Adipocyte (in vitro differentiated cells): ENCODE measurements around the gene RPS27A.
"Not testable (repeated sequence)": the region's sequence is repeated elsewhere in the genome, so short reads cannot be mapped to it uniquely, and the experiment has no call there.

ENCODE experiments used
- DNase-seq: peaks from one replicate; pipeline ENCODE4 v3.0.0-alpha.2; 2015; ENCODE audit warnings: low read depth
- H3K27me3 ChIP-seq: replicated peaks from 2 replicates; pipeline ENCODE4 v1.7.0; 2013; ENCODE audit warnings: mild to moderate bottlenecking, low read length, moderate library complexity; ENCODE audit not compliant: control insufficient read depth, insufficient read depth
- H3K36me3 ChIP-seq: 2 replicates; pipeline ENCODE4 v1.7.0; 2013; ENCODE audit warnings: low read length, mild to moderate bottlenecking, moderate library complexity; ENCODE audit not compliant: control insufficient read depth, insufficient read depth, severe bottlenecking
- H3K4me1 ChIP-seq: 2 replicates; pipeline ENCODE4 v1.7.0; 2013; ENCODE audit warnings: mild to moderate bottlenecking, low read length, moderate library complexity; ENCODE audit not compliant: control insufficient read depth, insufficient read depth
- H3K4me3 ChIP-seq: 2 replicates; pipeline ENCODE4 v1.7.0; 2013; ENCODE audit warnings: mild to moderate bottlenecking, low read length, moderate library complexity
- H3K9ac ChIP-seq: 2 replicates; pipeline ENCODE4 v1.7.0; 2013; ENCODE audit warnings: mild to moderate bottlenecking, low read length, moderate library complexity
- H3K9me3 ChIP-seq: 2 replicates; pipeline ENCODE4 v1.7.0; 2013; ENCODE audit warnings: mild to moderate bottlenecking, low read length, moderate library complexity; ENCODE audit not compliant: control insufficient read depth

The RPS27A gene

DNA sequence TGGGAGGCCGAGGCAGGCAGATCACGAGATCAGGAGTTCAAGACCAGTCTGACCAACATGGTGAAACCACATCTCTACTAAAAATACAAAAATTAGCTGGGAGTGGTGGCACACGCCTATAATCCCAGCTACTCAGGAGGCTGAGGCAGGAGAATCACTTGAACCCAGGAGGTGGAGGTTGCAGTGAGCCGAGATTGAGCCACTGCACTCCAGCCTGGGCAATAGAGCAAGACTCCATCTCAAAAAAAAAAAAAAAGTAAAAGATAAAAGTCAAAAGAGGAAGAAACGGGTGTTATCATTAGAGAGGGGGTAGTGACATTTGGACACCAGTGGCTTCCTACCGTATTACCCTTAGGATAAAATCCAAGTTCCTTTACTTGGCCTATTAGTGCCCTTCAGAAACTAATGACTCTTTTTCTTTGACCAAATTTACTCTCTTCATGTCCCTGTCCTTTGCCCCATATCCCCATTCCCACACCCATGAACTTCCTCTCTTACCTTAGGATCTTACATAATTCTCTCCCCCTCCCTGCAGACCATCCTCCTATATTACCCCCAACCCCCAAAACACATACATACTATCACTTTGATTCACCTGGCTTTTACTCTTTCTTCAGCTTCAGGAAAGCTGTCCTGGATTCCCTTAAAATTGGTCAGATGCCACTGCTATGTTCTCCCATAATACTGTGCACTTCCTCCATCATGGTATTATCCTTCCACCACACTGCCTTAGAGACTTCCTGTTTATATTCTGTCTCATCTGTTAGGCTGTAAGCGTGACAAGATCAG is 4.9 kb upstream of the RPS27A start:
- not testable (repeated sequence) for H3K4me1 ChIP-seq, H3K9me3 ChIP-seq, H3K4me3 ChIP-seq, H3K36me3 ChIP-seq, H3K27me3 ChIP-seq, H3K9ac ChIP-seq
- DNase-seq = peak; percentile 14

DNA sequence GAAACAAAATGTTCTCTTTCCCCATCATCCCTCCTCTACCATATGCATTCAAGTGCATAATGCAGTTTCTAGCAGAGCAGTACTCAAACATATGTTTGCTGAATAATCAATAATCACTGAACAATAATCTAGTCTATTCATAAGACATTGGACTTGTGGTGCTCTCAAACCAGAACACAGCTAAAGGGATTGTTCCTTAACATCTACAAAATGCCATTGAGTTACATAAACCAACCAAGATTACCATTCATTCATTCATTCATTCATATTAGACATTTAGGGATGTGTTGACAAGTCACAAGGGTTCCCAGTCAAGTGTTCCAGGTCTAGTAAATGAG is 4.3 kb upstream of the RPS27A start:
- no peak overlapping the region for H3K4me3 ChIP-seq
- H3K27me3 ChIP-seq = no peaks in the 10 kb centered on the region
- no peak overlapping the region for H3K9ac ChIP-seq
- H3K9me3 ChIP-seq = no peaks in the 10 kb centered on the region
- DNase-seq = no peak
- H3K36me3 ChIP-seq = no peaks in the 10 kb centered on the region
- H3K4me1 ChIP-seq = peaks cover 5% of the 10 kb centered on the region

DNA sequence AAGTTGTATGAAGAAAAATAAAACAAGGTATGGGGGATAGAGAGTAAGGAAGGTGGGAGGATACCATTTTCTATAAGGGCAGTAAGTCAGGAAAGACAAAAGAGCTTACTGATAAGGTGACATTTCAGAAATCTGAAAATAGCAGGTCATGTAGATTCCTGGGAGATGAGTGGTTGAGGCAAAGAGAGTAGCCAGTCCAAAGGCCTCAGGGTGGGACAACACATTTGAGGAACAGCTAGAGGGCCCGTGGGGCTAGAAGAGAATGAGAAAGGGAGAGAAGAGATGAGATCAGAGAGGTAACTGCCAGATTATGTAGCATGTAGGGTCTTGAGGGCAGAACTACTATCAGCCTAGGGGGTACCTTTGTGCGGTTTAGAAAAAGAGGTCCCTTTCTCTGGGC is 3.3 kb upstream of the RPS27A start:
- H3K4me1 ChIP-seq = peaks cover 14% of the 10 kb centered on the region
- no peaks in the 10 kb centered on the region for H3K27me3 ChIP-seq
- H3K36me3 ChIP-seq = peaks cover 5% of the 10 kb centered on the region
- H3K9me3 ChIP-seq = no peaks in the 10 kb centered on the region
- no peak overlapping the region for H3K9ac ChIP-seq
- DNase-seq = no peak
- no peak overlapping the region for H3K4me3 ChIP-seq

DNA sequence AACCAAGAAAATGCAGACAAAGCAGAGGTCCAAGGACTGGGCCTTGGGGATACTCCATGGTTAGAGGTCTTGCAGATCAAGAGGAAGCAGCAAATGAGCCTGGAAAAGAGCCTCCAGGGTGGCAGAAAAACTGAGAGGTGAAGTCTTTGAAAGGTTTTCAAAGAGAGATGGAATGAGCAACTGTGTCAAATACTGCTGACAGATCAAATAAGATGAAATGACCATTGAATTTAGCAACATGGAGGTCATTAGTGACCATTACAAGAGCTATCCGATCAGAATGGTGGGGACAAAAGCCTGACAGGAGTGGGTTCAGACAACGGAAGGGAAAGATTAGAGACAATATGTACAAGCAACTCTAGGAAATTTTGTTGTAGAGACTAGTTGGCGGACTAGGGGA is 1.9 kb upstream of the RPS27A start:
- H3K27me3 ChIP-seq = no peaks in the 10 kb centered on the region

DNA sequence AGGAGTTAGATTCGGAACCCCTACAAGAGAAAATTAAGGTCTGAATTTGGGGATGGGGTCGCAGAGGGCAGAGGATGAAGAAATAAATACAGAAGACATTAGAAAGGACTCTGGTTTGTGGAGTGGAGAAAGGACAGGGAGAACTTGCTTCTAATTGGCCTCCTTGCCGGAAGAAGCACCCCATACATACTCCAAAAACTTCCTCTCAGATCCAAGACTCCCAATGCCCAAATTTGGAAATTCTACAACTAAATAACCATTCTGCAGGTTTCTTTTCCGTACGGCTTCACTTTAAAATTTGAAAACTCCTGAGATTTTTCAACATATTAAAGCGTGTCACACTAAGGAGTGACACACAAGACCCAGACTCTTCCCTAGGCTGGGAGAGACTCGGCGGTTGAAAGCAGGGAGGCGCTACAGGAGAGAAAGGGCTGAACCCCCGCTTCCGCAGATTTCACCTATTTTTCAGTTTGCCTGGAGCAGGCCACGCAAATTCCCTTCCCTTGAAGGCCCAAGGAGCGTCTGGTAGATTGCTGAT is 873 bp upstream of the RPS27A start:
- Histone ChIP-seq H3K9ac (peak overlapping the region; percentile 100), H3K36me3 (peaks cover 29% of the 10 kb centered on the region), H3K27me3 (no peaks in the 10 kb centered on the region), H3K4me1 (peaks cover 25% of the 10 kb centered on the region), H3K9me3 (no peaks in the 10 kb centered on the region), H3K4me3 (peak overlapping the region; percentile 100)
- DNase-seq = peak; percentile 67

More for the DNA sequence above, 1.9 kb upstream of the RPS27A start:
- Histone ChIP-seq H3K4me1 (peaks cover 25% of the 10 kb centered on the region), H3K36me3 (peaks cover 18% of the 10 kb centered on the region), H3K9ac (no peak overlapping the region), H3K9me3 (no peaks in the 10 kb centered on the region), H3K4me3 (no peak overlapping the region)
- no peak for DNase-seq

DNA sequence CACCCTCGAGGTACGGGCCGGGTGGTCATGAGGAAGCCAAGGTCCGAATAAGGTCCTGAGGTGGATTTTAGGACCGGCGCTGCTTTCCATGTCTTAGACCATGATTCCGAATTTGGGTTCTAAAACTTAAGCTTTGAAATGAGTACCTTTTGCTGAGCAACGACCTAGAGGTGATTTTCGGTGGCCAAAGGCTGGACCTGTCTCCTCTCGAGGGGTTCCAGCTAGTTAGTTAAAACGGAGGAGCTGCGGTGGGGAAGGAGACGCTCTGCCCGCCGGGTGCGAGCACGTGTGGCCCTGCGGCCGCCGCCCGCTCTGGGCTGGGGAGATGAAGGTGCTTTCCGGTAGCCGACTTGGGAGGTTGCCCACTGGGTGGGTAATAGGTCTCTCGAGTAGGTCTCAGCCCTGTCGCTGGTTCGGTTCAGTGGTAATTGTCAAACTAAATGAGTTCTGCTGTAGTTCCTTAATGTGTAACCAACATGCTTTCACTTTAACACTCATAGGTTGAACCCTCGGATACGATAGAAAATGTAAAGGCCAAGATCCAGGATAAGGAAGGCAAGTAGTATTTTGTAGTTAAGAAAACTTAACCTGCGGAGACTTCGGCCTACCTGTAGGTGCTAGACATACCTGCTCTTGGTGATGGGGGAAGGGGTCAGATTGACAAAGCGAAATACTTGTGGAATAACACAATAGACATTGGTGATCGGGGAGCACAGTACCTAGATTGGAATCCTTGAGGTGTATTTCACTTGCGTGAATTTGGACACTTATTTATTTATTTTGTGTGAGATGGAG is 572 bp downstream of the RPS27A start:
- peak overlapping the region; percentile 100 for H3K4me3 ChIP-seq
- no peaks in the 10 kb centered on the region for H3K27me3 ChIP-seq
- peak; percentile 62 for DNase-seq
- H3K4me1 ChIP-seq = peaks cover 25% of the 10 kb centered on the region
- H3K36me3 ChIP-seq = peaks cover 36% of the 10 kb centered on the region
- peak overlapping the region; percentile 100 for H3K9ac ChIP-seq
- H3K9me3 ChIP-seq = no peaks in the 10 kb centered on the region

DNA sequence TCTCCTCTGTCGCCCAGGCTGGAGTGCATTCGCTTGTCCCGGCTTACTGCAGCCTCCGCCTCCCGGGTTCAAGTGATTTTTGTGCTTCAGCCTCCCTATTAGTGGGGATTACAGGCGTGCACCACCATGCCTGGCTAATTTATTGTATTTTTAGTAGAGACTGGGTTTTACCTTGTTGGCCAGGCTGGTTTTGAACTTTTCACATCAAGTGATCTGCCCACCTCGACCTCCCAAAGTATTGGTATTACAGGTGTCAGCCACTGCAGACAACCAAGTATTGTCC is 1.1 kb downstream of the RPS27A start:
- peak overlapping the region; percentile 100 for H3K9ac ChIP-seq

DNA sequence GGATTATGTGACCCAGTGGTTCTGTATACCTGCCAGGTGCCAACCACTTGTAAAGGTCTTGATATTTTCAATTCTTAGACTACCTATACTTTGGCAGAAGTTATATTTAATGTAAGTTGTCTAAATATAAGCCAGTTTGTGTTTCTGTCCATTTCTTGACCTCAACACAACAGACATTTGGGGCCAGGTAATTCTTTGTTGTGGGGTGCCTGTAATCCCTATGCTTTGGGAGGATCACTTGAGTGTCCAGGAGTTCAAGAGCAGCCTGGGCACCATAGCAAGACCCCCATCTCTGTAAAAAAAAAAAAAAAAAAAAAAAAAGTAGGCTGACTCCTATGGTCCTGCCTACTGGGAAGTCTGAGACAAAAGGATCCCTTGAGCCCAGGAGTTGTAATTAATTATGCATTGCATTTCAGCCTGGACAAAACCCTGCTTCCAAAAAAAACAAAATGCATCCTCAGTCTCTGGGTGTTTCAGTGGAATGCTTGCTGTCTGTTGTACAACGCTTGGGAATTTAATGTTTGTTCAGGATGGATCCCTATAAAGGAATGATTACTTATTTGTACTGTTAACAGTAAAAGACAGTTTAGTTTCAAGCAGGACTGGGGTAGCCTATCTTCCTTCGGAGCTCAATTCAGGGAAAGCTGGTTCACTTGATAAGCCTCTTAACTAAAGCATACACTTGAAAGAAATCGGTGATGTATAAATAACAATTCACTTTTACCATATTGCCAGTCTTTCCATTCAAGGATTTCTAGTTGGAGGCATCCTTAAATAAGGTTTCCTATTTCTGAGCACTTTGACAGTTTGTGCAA is 3.4 kb downstream of the RPS27A start:
- peaks cover 51% of the 10 kb centered on the region for H3K36me3 ChIP-seq
- no peak overlapping the region for H3K4me3 ChIP-seq
- H3K9me3 ChIP-seq = no peaks in the 10 kb centered on the region
- peaks cover 25% of the 10 kb centered on the region for H3K4me1 ChIP-seq
- no peaks in the 10 kb centered on the region for H3K27me3 ChIP-seq
- no peak overlapping the region for H3K9ac ChIP-seq
- no peak for DNase-seq

More for the DNA sequence above, 1.1 kb downstream of the RPS27A start:
- Histone ChIP-seq H3K4me3 (peak overlapping the region; percentile 100), H3K27me3 (no peaks in the 10 kb centered on the region), H3K9me3 (no peaks in the 10 kb centered on the region), H3K36me3 (peaks cover 38% of the 10 kb centered on the region), H3K4me1 (peaks cover 25% of the 10 kb centered on the region)
- DNase-seq = no peak

DNA sequence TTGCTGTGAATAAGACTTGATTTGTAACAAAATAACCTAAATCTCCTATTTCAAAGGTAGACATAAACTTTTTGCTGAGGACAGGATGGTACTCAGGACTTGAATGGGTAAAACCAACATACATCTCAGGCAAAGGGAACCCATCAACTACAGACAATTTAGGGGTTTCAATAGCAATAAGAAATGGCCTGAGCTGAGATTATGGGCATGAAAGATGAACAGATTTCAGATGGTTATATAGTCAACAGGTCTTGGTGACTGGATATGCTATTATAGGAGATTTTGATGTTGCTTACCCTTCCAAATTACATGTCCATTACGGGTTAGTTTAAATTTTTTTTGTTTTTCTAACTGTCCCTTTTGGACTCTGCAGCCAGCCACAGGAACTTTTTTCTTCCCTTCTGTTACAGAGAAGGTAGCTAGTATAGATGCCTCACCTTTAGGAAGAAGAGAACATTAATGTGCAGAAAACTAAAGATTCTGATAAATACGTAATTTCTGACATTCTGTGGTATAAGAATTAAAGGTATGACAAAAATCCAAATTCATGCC is 4.6 kb downstream of the RPS27A start:
- DNase-seq = no peak
- Histone ChIP-seq H3K27me3 (no peaks in the 10 kb centered on the region), H3K4me1 (peaks cover 20% of the 10 kb centered on the region), H3K36me3 (peaks cover 55% of the 10 kb centered on the region), H3K4me3 (no peak overlapping the region), H3K9me3 (no peaks in the 10 kb centered on the region), H3K9ac (no peak overlapping the region)

DNA sequence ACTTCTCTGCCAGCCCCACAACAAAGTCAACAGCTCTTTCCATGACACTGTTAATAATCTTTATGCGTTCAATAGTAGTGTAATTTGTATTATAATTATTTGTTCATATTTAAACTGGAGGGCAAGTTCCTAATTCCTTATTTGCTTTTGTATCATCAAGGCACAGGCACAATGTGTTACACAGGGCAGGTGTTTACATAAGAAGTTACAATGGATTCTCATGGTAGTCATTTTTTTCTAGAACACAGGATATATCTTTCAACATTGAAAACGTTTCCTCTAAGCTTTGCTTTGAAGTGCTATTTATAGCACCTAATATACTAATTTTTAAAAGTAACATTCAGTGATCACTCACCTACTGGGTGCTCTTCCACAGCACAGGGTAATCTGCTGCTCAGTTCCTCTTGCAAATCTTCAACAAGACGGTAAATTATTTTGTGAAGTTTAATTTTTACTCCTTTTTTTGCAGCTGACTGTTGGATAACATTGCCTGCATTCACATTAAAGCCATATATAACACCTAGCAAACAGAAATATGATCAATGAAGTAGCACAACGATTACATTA is 7.3 kb downstream of the RPS27A start:
- Histone ChIP-seq H3K4me1 (peaks cover 6% of the 10 kb centered on the region), H3K9me3 (no peaks in the 10 kb centered on the region), H3K27me3 (no peaks in the 10 kb centered on the region), H3K9ac (no peak overlapping the region), H3K4me3 (no peak overlapping the region), H3K36me3 (peaks cover 70% of the 10 kb centered on the region)
- no peak for DNase-seq
